HG02943 (cell line): Measurements from ENCODE around the gene NUP42.

Experiments used
- ATAC-seq: cut with Tn5 transposase; IDR thresholded peaks from one replicate; pipeline ENCODE4 v1.9.1; 2021; ENCODE audit warnings: mild to moderate bottlenecking, low read depth, moderate library complexity; ENCODE audit not compliant: unreplicated experiment

Gene NUP42

GRCh38 chr7:23230641-23231101 is 48.8 kb downstream of the NUP42 start:
- no peak for ATAC-seq

GRCh38 chr7:23232966-23233365 is 51.1 kb downstream of the NUP42 start:
- ATAC-seq: no peak

DNA sequence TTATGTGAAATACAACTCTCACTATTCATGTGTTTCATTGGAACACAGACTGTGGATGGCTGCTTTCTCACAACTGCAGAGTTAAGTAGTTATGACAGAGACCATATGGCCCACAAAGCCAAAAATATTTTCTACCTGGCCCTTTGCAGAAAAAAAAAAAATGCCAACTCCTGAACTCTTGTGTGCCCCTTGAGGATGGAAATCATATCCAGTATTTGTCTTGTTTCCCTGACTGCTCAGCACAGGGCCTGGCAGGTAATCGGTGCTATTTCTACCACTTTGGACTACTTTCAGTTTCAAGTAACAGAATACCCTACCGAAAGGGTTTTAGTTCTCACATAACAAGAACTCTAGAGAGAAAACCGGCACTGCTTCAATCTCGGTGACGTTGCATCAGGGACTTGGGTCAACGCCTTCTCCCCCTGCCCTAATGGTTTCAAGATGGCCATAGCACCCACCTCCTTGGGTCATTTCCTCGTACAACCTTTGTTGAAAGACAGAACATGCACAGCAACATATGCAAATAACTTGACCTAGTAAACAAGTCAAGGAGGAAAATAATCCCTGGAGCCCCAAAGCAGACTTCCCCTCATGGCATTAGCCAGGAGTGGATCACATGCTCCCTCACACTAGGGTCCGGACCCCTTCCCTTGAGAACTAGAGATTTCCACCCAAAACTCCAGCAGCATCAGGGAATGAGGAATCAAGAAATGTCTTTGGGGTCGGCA is 52.9 kb downstream of the NUP42 start:
- ATAC-seq: no peak

GRCh38 chr7:23235813-23236221 is 54.0 kb downstream of the NUP42 start:
- ATAC-seq: no peak

DNA sequence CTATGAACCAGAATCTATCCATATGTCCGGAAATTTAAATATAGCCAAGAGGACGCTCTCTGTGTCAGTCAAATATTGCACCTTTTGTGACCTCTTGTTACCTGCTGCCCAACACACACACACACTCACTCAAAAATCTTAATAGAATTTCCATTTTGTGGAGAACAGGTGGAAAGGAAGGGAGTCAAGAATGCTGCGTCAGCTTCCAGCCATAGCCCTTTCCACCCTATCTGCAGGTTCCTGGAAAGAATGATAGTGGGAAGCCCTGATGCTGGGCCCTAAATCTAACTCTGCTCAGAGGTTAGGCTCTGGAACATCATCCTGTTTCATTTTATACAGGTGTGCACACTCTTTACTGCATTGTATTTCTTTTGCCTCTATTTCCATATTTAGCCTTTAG is 55.2 kb downstream of the NUP42 start:
- ATAC-seq: no peak

DNA sequence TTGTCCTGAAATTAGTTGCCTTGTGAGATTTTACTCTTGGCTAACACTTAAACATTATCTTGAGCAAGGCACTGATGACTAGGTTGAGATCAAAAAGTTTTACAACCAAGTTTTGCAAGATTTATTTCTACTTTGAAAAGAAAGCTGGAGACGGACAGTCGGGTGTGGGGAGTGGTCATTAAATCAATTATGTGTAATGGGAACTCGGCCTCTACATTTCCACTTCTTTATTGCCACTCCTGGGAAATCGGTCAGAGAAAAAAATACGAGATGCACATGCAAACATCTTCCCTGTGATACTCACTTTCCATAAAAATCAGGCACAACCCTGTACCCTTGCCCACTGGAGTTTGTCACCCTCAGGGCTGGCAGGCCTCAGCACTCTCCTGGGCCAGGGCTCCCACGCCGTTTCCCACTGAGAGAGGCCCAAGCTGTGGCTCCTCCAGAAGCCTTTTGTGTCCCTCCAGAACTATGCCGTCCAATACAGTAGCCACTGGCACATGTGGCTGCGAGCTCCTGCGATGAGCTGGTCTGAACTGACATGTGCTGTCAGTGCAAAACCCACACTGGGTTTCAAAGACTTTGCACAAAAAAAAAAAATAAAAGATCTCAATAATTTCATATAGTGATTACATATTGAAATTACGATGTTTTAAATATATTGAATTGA is 57.3 kb downstream of the NUP42 start:
- no peak for ATAC-seq

DNA sequence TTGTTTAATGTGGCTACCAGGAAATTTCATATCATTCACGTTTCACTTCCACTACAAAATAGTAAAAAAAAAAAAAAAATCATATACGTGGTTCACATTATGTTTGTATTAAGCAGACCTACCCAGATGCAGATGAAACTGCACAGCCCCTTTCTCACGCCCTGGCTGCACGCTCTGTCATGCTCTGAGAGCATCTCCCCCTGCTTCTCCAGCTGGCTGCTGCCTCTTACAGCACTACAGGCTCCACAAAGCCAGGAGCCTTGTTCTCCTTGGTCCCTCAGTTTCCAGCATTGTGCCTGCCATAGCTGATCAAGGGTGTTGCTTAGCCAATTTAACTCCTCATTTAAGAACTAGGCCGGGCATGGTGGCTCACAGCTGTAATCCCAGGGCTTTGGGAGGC is 57.9 kb downstream of the NUP42 start:
- no peak for ATAC-seq

DNA sequence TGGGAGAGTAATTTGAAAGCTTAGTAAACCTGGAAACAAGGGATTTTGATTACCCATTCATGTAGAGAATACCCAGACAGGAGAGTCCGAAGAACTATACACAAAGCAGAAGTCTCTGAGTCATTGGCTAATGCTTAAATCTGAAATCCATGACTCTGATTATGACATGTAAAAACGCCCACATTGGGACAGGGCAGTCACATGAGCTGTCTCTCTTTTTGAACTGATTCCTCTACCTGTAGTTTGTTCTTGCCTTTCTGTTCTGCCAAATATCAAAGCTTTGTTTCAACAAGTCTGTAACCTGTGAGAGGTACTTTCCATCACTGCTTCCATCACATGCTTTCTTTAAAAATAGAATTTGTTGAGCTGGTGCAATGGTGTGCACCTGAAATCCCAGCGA is 60.5 kb downstream of the NUP42 start:
- ATAC-seq: no peak

- ATAC-seq: no peak
These were observed 61.1 kb downstream of the NUP42 start for GRCh38 chr7:23242935-23243334.

DNA sequence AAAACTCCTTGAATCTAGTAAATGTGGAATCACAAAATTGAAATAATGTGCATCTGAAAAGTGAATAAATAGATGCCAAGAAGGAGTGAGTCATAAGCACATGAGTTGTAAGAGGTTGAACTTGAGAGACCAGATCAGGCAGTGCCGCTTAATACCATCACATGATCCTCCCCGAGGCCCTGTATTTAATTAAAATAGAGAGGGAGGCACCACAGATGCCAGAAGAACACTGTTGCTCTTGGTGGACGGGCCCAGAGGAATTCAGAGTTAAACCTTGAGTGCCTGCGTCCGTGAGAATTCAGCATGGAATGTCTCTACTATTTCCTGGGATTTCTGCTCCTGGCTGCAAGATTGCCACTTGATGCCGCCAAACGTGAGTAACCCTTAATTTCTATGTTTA is 64.7 kb downstream of the NUP42 start, which contains the start of gene GPNMB:
GPNMB (plus strand) TSS at position 221 of the 400 bp plus-strand sequence; CDS start at position 304, 83 bp downstream.
- ATAC-seq: no peak

DNA sequence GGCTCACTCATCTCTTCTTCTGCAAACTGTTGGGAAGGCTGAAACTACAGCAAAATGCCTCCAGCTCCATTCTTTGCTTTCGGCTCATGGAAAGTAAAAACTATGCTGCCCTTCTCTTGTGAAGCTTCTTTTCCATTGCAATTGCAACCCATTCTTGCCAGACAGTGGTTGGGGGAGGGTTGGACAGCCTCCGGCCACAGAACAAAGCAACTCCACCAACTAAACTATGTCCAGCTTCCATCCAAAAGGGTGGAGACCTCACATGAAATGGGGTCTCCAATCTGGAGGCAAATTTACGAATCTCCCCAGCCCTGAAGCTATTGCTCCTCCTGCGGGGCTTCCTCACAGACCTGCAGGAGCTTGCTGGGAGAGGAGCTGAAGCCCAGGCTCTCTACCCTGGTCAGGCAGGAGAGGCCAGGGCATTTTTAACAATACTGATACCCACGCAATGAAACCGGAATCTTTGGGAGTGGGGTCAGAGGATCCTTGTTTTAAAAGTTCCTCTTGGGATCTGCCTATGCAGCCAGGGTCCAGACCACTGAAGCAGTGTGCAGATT is 65.3 kb downstream of the NUP42 start:
- no peak for ATAC-seq

DNA sequence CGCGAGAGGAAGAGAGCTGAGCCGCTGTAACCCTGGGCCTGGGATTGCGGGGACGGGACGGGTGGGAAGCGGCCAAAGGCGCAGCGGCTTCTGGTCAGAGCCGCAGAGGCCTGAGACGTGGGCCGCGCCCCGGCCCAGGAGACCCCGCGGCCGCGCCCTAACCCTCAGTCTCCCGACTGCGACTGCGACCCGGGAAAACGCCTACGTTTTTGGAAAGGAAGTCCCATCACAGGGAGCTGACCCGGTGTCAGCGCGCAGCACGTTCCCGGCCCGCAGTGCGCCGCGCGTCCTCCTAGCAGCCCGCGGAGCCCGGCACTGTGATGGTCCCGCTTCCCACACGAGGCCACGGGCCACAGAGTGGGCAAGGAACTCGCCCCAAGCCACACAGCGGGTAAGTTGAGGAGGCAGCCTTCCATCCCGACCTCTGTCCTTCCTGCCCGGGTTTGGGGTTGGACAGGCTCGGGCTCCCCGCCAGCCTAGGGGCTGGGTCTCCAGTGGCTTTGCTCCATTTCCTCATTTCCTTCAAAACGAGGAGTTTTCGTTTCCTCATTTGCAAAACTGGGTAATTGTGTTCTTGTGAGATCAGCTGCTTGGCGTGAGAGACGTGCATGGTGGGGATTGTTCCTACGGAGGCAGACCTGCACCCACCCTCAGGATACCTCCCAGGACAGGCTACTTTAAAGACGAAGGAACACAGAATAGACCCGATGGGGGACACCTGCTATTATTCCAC is 65.9 kb downstream of the NUP42 start:
- no peak for ATAC-seq

DNA sequence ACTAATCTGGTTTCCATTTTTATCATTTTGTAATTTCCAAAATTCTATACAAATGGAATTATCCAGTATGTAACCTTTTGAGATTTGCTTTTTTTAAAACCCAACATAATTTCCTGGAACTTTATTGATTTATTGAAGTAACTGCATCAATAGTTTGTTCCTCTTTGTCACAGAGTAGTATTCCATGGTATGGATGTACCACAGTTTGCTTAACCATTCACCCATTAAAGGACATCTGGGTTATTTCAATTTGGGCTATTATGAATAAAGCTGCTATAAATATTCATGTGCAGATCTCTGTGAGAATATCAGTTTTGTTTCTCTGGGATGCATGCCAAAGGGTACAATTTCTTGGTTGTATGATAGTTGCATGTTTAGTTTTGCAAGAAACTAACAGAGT is 67.6 kb downstream of the NUP42 start:
- ATAC-seq: no peak
